ENCODE measurements around the gene NXT2.
"Not testable (repeated sequence)": the region's sequence is repeated elsewhere in the genome, so short reads cannot be mapped to it uniquely, and the experiment has no call there.

NXT2 gene

DNA sequence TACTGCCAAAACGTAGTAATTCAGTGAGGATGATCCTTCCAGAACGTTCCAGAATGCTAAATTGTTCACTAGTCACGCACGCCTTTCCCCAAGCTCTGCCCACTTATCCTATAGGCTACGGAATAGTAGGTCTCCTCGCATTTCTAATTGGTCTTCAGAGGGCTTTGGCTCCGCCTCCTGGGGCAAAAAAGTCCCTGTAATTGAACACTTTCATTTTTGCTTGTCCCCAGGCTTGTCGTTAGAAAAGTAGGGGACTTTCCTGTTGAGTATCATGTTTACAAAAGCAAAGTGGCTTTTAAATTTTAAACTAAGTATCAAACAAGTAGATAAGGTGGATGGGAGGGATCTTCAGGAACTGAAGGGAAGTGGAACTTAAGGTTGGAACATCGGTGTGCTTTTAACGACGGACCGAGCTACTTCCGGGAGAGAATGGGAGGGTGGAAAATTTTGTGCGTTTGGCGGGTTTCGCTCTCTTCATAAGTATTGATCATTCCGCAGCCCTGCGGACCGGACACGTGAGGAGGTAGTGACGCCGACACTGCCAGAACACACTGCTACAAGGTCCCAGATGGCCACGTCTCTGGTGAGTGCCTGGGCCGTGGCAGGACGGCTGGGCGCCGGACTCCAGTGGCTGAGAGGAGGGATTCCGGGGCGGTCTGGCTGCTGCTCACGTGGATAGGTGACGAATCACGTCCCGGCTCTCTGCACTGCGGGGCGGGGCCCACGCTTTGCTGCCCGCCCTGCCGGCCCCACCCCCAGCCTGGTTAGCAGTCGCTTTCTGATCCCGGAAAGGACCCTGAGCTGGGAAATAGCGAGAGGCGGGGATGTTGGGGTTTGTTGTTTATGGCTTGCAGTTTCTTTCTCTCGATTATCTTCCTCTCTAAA lies at the start of gene NXT2:
Gene NXT2, plus strand, starts transcription at position 406 of the 885 bp plus-strand sequence. Its CDS starts 163 bp downstream, at position 569.
- peak; percentile 91 for DNase-seq (ENCODE audit: low spot score)

- DNase-seq (ENCODE audit: low spot score): no peak
Observed at GRCh38 chrX:109487640-109488039, 49.0 kb upstream of the NXT2 start.

GRCh38 chrX:109489174-109489573 lies 47.5 kb upstream of the NXT2 start:
- no peak for DNase-seq (ENCODE audit: low spot score)

DNA sequence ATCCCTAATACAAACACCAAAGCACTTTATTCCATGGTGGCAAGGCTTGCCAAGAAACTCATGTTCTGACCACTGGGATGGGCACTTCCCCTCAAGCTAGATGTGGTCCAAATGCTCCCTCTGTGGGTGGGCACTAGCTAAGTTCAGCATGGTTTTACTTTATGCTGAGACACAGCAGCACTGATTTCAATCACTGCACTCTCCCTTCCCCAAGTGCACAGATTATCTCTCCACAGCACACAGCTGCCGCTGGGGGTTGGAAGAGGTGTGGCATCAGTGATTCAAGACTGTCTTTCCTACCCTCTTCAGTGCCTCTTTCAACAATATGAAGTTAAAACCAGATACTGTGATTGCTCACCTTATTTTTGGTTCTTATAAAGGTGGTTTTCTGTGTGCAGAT lies 38.2 kb upstream of the NXT2 start:
- DNase-seq (ENCODE audit: low spot score): no peak

DNA sequence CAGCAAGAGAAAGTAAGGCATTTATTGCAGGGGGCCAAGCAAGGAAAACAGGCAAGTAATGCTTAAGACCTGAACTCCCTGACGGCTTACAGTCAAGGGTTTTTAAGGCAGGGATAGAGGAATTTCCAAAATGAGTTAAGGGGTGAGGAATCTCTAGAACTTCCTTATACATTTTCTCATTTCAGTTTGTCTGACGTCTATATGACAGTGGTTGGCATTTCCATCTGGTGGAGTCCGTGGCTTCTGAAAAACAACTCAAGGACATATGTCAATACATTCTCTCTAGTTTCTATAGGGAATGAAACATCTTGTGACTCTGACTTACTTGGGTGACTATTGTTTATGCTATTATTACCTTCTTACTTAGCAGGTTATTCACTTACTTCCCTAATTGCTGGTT lies 35.5 kb upstream of the NXT2 start:
- no peak for DNase-seq (ENCODE audit: low spot score)

DNA sequence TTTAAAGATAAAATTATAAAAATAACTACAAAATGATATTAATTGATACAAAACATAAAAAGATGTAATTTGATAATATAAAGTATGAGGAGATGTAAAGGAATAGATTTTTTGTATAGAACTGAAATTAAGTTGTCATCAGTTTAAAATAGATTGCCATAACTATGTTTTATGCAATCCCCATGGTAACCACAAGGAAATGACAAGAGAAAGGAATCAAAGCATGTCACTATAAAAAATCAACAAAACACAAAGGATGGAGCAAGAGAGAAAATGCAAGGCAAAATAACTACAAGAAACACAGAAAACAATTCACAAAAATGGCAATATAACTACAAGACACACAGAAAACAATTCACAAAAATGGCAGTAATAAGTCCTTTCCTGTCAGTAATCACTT lies 27.7 kb upstream of the NXT2 start:
- DNase-seq (ENCODE audit: low spot score): no peak

GRCh38 chrX:109511113-109511512 lies 25.5 kb upstream of the NXT2 start:
- DNase-seq (ENCODE audit: low spot score): no peak

- no peak for DNase-seq (ENCODE audit: low spot score)
Observed at GRCh38 chrX:109519001-109519400, 17.6 kb upstream of the NXT2 start.

DNA sequence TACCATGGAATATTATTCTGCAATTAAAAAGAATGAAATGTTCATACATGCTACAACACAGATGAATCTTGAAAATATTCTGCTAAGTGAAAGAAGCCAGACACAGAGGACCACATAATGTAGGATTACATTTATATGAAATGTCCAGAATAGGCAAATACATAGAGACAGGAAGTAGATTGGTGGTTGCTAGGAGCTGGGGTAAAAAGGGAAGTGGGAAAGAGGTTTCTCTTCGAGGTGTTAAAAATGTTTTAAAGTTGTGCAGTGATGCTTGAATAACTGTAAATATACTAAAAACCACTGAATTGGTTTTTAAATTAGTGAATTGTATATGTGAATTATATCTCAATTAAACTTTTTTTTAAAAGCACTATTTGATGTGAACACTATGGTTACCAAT lies 3.6 kb upstream of the NXT2 start:
- no peak for DNase-seq (ENCODE audit: low spot score)

DNA sequence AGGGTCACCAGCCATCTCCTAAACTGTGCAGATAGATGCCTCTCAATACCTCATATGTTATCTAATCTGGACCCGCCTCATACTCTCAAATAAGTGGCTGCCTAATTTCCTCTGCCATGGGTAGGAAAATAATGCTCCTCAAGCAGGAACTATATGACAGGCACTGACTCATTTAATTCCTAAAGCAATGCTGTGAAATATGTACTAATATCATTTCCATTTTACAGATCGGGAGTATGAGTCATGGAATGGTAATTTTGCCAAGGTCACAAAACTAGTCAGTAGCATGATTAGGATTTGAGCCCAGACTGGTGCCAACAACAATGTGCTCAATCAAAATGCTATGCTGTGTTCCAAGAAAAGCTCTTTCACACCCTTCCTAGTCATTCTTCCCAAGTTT lies 3.0 kb upstream of the NXT2 start:
- no peak for DNase-seq (ENCODE audit: low spot score)

GRCh38 chrX:109534933-109535332 lies 1.7 kb upstream of the NXT2 start:
- no peak for DNase-seq (ENCODE audit: low spot score)

GRCh38 chrX:109535578-109535977 lies 1.1 kb upstream of the NXT2 start:
- DNase-seq (ENCODE audit: low spot score): no peak

- no peak for DNase-seq (ENCODE audit: low spot score)
Observed at GRCh38 chrX:109537324-109537665, 651 bp downstream of the NXT2 start.

DNA sequence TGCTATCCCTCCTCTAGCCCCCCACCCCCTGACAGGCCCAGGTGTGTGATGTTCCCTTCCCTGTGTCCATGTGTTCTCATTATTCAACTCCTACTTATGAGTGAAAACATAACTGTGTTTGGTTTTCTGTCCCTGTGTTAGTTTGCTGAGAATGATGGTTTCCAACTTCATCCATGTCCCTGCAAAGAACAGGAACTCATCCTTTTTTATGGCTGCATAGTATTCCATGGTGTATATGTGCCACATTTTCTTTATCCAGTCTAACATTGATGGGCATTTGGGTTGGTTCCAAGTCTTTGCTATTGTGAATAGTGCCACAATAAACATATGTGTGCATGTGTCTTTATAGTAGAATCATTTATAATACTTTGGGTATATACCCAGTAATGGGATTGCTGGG lies 2.4 kb downstream of the NXT2 start:
- DNase-seq (ENCODE audit: low spot score): not testable (repeated sequence)

DNA sequence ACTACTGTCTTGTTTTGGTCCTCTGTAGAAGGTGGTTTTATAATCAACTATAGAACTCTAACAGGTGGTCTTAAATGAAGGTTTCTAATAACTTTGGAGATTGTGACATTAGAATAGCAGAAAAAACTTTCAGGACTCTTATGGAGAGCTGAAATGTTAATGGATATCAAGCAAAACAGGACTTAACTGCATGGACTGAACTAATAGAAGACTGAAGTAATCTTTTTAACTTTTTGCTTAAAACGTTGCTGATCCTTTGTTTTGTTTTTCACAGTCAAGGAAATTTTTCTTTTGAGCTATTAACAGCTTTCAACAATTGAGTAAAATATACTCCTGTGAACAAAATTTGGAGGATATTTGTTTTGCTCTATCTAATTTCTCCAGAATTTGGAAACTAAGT lies 17.2 kb downstream of the NXT2 start:
- DNase-seq (ENCODE audit: low spot score): no peak

GRCh38 chrX:109576083-109576482 lies 39.4 kb downstream of the NXT2 start:
- DNase-seq (ENCODE audit: low spot score): not testable (repeated sequence)

- DNase-seq (ENCODE audit: low spot score): no peak
Observed at GRCh38 chrX:109577055-109577454, 40.4 kb downstream of the NXT2 start.

DNA sequence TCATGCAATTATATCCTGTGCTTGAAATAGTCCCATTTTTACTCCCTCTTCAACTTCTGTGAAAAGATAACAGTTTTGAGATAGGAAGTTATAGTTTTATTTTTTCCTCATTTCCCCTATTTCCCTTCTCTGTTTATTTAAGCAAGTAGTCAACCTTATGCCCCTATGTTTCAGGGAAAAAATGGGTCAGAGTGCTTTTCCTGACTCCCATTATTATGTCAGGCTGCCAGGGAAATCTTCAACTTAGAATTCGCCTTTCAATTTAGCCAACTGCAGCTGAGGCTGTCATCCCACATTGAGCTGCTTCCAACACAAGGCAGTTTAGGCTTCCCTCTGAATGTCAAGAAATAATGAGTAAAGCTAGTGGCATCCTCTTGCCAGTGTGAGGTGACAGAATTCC lies 42.3 kb downstream of the NXT2 start:
- no peak for DNase-seq (ENCODE audit: low spot score)

DNA sequence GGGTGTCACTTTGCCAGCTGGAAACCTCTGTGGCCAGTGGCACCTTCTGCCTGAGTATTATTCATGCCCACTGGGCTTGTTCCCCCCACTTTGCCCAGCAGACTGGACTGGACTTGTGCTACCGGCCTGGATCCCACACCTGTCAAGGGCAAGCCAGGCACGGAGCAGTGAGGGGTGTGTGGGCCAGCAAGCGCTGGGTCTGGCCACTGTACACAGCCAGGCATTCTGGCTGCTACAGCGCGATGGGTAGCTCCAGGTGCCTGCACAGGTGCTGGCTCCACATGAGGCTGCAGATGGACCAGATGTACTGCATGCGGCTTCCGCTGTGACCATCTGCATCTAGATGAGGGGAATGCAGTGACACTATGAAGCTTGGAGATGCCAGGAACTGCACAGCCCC lies 48.8 kb downstream of the NXT2 start:
- no peak for DNase-seq (ENCODE audit: low spot score)

GRCh38 chrX:109590176-109590575 lies 53.5 kb downstream of the NXT2 start:
- no peak for DNase-seq (ENCODE audit: low spot score)

Data from AG08396 (cell line).